ENCODE data around the gene HMCN2. TPM values are rescaled to one million over a fixed set of nuclear protein-coding genes. Genes with fewer than 3 reads are reported as not detected.
"Not testable (repeated sequence)": the region's sequence is repeated elsewhere in the genome, so short reads cannot be mapped to it uniquely, and the experiment has no call there.

HMCN2 gene
- total RNA-seq, 2 experiments from 2014 or later, result not detected

DNA sequence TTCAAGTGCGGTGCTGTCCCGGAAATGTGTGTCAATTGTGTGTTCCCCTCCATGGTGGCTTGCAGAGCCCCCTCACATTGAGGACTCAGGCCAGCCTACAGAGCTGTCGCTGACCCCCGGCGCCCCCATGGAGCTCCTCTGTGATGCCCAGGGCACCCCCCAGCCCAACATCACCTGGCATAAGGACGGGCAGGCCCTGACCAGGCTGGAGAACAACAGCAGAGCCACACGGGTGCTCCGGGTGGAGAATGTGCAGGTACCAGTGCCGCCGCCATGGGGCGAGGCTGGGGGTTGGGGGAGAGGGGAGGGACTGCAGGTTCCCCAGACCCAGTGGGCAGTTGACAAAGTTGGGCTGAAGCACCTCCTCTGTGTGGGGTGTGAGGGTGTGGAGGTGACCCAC is 128.8 kb downstream of the HMCN2 start:
- ChIA-PET CTCF (no interaction called here), POLR2A (no interaction called here)
- Mint-ChIP-seq H3K9me3 (ENCODE audit: insufficient read depth) (no peaks in the 10 kb centered on the region), H3K36me3 (ENCODE audit: low read depth) (no peaks in the 10 kb centered on the region), H3K4me1 (ENCODE audit: low read depth) (no peaks in the 10 kb centered on the region), H3K27me3 (ENCODE audit: low read depth) (no peaks in the 10 kb centered on the region), H3K4me3 (no peak overlapping the region), H3K27ac (no peak overlapping the region)
- ATAC-seq (no peak), DNase-seq (no peak)

DNA sequence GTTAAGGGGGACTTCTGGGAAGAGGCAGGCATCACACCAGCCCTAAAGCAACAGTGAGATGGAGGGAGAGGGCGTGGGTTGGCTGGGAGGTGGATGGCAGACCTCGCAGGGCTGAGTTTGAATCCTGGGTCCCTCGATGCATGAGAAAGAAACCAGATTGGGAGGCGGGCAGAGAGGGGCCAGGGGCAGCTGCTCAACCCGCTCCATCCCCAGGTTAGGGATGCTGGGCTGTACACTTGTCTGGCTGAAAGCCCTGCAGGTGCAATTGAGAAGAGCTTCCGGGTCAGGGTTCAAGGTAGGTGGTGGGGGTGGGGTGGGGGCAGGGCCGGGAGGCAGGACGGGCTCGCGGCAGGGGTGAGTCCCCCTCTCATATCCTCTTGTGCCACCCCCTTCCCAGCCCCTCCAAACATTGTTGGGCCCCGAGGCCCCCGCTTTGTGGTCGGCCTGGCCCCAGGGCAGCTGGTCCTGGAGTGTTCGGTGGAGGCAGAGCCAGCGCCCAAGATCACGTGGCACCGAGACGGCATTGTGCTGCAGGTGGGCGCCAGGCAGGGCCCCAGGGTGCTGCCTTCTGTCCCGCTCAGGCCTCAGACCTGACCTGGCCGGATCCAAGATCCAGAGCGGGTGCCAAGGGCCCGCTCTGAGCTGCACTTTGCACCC is 129.4 kb downstream of the HMCN2 start:
- ChIA-PET POLR2A (no interaction called here), CTCF (no interaction called here)

DNA sequence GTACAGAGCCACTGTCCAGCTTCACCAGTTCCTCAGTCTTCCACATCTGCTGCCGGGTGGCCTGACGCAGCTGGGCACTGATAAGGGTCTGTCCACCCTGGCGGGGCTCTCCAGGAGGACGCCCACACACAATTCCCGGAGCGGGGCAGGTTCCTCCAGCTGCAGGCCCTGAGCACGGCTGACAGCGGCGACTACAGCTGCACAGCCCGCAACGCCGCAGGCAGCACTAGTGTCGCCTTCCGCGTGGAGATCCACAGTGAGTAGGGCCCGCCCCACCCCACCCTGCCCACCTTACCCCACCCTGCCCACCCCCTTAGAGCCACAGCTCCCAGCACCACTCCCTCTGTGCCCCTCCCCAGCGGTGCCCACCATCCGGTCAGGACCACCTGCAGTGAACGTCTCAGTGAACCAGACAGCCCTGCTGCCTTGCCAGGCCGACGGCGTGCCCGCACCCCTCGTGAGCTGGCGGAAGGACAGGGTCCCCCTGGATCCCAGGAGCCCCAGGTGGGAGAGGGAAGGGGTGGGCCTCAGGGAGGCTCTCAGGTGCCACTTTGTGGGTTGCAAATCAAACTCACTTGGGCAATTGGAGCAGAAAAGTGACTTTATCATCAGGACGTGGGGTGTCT is 130.4 kb downstream of the HMCN2 start:
- no peak overlapping the region for H3K4me3 Mint-ChIP-seq
- no peaks in the 10 kb centered on the region for H3K36me3 Mint-ChIP-seq (ENCODE audit: low read depth)
- H3K27ac Mint-ChIP-seq, result no peak overlapping the region
- no peak for DNase-seq
- H3K4me1 Mint-ChIP-seq (ENCODE audit: low read depth), result no peaks in the 10 kb centered on the region
- H3K27me3 Mint-ChIP-seq (ENCODE audit: low read depth), result no peaks in the 10 kb centered on the region
- no peak for ATAC-seq
- ChIA-PET POLR2A (no interaction called here), CTCF (no interaction called here)
- H3K9me3 Mint-ChIP-seq (ENCODE audit: insufficient read depth), result no peaks in the 10 kb centered on the region

More for the DNA sequence above, 129.4 kb downstream of the HMCN2 start:
- Mint-ChIP-seq H3K27ac (no peak overlapping the region), H3K27me3 (ENCODE audit: low read depth) (no peaks in the 10 kb centered on the region), H3K4me1 (ENCODE audit: low read depth) (no peaks in the 10 kb centered on the region), H3K4me3 (no peak overlapping the region), H3K9me3 (ENCODE audit: insufficient read depth) (no peaks in the 10 kb centered on the region), H3K36me3 (ENCODE audit: low read depth) (no peaks in the 10 kb centered on the region)
- no peak for ATAC-seq
- no peak for DNase-seq

DNA sequence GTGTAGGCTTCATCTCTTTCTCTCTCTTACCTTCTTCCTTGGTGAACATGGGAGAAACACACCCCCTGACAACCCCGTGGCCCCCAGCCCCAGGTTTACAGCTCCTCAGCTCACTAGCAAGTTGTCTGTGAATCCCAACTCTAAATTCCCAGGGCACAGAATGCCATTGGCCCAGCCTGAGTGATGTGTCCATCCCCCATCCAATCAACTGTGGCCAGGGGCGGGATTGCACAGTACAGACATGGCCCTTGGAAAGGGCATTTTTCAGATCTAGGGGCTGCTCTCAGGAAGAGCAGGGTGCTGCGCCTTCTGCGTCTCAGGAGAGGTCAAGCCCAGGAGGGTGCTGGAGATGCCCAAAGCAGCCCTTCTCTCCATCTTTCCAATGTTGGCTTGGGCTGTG is 131.0 kb downstream of the HMCN2 start:
- DNase-seq (no peak), ATAC-seq (no peak)
- Mint-ChIP-seq H3K4me3 (no peak overlapping the region), H3K36me3 (ENCODE audit: low read depth) (no peaks in the 10 kb centered on the region), H3K27ac (no peak overlapping the region), H3K9me3 (ENCODE audit: insufficient read depth) (no peaks in the 10 kb centered on the region), H3K4me1 (ENCODE audit: low read depth) (no peaks in the 10 kb centered on the region), H3K27me3 (ENCODE audit: low read depth) (no peaks in the 10 kb centered on the region)
- ChIA-PET POLR2A (no interaction called here), CTCF (no interaction called here)

DNA sequence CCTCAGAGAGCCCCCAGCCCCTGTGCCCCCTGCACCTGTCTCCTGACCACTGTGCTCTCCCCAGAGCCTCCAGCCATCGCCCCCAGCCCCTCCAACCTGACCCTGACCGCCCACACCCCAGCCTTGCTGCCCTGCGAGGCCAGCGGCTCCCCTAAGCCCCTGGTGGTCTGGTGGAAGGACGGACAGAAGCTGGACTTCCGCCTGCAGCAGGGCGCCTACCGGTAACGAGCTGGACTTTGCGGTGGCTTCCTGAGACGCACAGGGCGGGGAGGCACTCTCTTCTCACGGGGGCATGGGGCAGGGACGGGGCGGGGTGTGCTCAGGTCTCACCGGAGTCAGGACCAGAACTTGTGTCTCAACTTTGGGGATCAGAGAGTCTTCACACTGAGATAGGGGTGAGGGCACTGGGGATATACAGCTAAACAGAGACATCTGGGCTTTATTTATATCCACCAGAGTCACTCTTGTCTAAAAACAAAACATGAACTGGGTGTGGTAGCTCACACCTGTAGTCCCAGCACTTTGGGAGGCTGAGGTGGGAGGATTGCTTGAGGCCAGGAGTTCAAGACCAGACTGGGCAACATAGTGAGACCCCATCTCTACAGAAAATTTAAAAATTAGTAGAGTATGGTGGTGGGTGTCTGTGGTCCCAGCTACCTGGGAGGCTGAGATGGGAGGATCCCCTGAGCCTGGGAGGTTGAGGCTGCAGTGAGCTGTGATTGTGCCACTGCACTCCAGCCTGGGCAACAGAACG is 133.1 kb downstream of the HMCN2 start:
- ATAC-seq (no peak), DNase-seq (no peak)
- ChIA-PET POLR2A (no interaction called here), CTCF (no interaction called here)
- H3K27me3 Mint-ChIP-seq (ENCODE audit: low read depth), result no peaks in the 10 kb centered on the region
- H3K9me3 Mint-ChIP-seq (ENCODE audit: insufficient read depth), result no peaks in the 10 kb centered on the region
- no peak overlapping the region for H3K27ac Mint-ChIP-seq
- no peak overlapping the region for H3K4me3 Mint-ChIP-seq
- H3K36me3 Mint-ChIP-seq (ENCODE audit: low read depth), result no peaks in the 10 kb centered on the region
- H3K4me1 Mint-ChIP-seq (ENCODE audit: low read depth), result no peaks in the 10 kb centered on the region

DNA sequence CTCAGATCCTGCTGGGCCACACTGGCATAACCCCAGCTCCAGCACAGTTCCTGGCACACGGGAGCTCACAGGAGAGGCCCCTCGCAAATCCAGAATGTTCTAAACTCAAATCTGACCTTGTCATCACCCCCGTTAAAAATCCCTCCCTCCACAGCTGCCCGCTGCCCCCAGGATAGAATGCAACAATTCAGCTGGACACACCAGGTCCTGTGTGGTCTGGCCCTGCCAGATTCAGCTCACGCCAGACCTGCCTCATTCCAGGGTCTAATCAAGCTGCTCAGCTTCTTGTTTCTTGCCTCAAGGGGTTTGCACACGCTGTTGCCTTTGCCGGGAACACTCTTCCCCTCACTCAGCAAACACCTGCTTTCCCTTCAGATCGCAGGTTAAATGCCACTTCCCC is 134.2 kb downstream of the HMCN2 start:
- no peak for ATAC-seq
- Mint-ChIP-seq H3K4me1 (ENCODE audit: low read depth) (no peaks in the 10 kb centered on the region), H3K27me3 (ENCODE audit: low read depth) (no peaks in the 10 kb centered on the region), H3K4me3 (no peak overlapping the region), H3K9me3 (ENCODE audit: insufficient read depth) (no peaks in the 10 kb centered on the region), H3K27ac (no peak overlapping the region), H3K36me3 (ENCODE audit: low read depth) (no peaks in the 10 kb centered on the region)
- ChIA-PET CTCF (no interaction called here), POLR2A (no interaction called here)
- no peak for DNase-seq

DNA sequence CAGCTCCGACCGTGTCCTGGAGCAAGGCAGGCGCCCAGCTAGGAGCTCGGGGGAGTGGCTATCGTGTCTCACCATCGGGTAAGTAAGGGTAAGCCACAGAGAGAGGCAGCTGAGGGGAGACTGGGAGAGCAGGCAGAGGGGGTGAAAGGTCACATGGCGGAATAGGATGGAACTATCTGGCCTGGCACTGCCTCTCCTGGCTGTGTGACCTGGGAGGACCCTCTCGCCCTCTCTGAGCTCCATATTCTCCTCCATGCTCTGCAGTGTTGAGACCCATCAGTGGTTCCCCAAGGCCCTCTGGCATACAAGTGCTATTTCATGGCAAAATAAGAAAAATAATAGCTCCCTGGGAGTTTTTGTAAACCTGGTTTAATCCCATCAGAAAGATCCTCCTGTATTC is 135.3 kb downstream of the HMCN2 start:
- no peaks in the 10 kb centered on the region for H3K4me1 Mint-ChIP-seq (ENCODE audit: low read depth)
- ChIA-PET POLR2A (interaction anchor here (1.3 kb wide), 1 partner anchor 10 kb away, joined by 3 read pairs; no protein-coding TSS in a partner anchor), CTCF (no interaction called here)
- H3K9me3 Mint-ChIP-seq (ENCODE audit: insufficient read depth), result no peaks in the 10 kb centered on the region
- DNase-seq (no peak), ATAC-seq (no peak)
- H3K27me3 Mint-ChIP-seq (ENCODE audit: low read depth), result no peaks in the 10 kb centered on the region
- H3K27ac Mint-ChIP-seq, result no peak overlapping the region
- H3K36me3 Mint-ChIP-seq (ENCODE audit: low read depth), result no peaks in the 10 kb centered on the region
- no peak overlapping the region for H3K4me3 Mint-ChIP-seq

DNA sequence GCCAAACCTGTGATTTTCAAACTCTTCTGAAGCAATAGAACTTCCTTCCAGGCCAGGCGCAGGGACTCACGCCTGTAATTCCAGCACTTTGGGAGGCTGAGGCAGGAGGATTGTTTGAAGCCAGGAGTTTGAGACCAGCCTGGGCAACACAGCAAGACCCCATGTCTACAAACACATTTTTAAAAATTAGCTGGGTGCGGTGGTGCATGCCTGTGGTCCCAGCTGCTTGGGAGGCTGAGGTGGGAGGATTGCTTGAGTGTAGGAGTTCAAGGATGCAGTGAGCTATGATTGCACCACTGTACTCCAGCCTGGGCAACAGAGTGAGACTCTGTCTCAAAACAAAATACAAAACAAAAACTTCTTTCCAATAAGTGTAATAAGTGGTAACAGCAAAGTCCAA is 136.2 kb downstream of the HMCN2 start:
- H3K9me3 Mint-ChIP-seq (ENCODE audit: insufficient read depth); H3K27ac Mint-ChIP-seq; DNase-seq; H3K36me3 Mint-ChIP-seq (ENCODE audit: low read depth); H3K27me3 Mint-ChIP-seq (ENCODE audit: low read depth); H3K4me1 Mint-ChIP-seq (ENCODE audit: low read depth); ATAC-seq; CTCF ChIA-PET; H3K4me3 Mint-ChIP-seq: not testable (repeated sequence)
- POLR2A ChIA-PET, result interaction anchor here (1.3 kb wide), 1 partner anchor 9 kb away, joined by 3 read pairs; no protein-coding TSS in a partner anchor

DNA sequence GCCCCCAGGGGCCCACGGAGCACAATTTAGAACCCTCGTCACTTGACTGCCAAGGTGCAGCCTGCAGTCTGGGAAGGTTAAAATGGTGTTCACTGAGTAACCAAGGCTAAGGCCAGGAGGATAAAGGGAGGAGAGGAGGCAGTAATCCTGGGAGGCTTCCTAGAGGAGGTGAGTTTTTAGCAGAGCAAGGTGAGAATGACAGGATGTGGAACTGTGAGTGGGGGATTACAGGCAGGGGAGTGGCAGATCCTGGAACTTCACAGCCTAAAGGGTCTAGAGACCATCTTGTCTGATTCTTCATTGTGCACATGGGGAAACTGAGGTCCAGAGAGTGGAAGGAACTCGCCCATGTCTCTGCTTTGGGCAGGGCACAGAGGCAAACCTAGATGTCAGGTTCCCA is 136.7 kb downstream of the HMCN2 start:
- no peak overlapping the region for H3K27ac Mint-ChIP-seq
- ChIA-PET POLR2A (no interaction called here), CTCF (no interaction called here)
- ATAC-seq (no peak), DNase-seq (no peak)
- no peaks in the 10 kb centered on the region for H3K9me3 Mint-ChIP-seq (ENCODE audit: insufficient read depth)
- no peaks in the 10 kb centered on the region for H3K36me3 Mint-ChIP-seq (ENCODE audit: low read depth)
- H3K27me3 Mint-ChIP-seq (ENCODE audit: low read depth), result no peaks in the 10 kb centered on the region
- H3K4me1 Mint-ChIP-seq (ENCODE audit: low read depth), result no peaks in the 10 kb centered on the region
- no peak overlapping the region for H3K4me3 Mint-ChIP-seq

DNA sequence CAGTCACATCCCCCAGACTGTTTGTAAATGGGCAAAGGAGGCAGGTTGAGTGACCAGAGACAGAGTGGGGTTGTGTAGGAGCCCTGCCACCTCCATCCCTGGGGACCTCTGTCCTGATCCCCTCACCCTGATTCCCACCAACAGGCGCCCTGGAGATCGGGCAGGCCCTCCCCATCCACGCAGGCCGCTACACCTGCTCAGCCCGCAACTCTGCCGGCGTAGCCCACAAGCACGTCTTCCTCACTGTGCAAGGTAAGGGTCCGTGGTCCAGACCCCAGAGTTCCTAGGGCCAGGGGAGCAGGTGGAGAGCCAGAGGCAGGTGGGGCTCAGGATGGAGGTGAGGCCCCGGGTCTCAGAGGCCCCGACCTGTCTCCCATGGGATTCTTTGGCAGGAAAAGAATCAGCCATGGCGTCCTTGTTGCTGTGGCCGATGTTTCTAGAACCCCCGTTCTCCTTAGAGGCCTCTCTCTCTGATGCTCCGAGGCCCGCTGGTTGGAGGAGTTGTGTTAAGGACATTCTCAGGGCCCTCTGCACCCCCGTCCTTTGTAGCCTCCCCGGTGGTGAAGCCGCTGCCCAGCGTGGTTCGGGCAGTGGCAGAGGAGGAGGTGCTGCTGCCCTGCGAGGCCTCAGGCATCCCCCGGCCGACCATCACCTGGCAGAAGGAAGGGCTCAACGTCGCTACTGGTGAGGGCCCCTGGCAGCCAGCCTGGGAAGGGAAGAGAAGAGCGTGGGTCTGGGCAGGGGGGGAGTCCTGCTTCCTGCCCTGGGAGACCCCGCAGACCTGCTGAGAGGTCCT is 137.3 kb downstream of the HMCN2 start:
- POLR2A ChIA-PET, result no interaction called here
- CTCF ChIA-PET, result no interaction called here
- H3K4me1 Mint-ChIP-seq (ENCODE audit: low read depth), result no peaks in the 10 kb centered on the region
- ATAC-seq (no peak), DNase-seq (no peak)
- no peak overlapping the region for H3K27ac Mint-ChIP-seq
- no peaks in the 10 kb centered on the region for H3K9me3 Mint-ChIP-seq (ENCODE audit: insufficient read depth)
- H3K36me3 Mint-ChIP-seq (ENCODE audit: low read depth), result no peaks in the 10 kb centered on the region
- H3K27me3 Mint-ChIP-seq (ENCODE audit: low read depth), result no peaks in the 10 kb centered on the region
- no peak overlapping the region for H3K4me3 Mint-ChIP-seq

DNA sequence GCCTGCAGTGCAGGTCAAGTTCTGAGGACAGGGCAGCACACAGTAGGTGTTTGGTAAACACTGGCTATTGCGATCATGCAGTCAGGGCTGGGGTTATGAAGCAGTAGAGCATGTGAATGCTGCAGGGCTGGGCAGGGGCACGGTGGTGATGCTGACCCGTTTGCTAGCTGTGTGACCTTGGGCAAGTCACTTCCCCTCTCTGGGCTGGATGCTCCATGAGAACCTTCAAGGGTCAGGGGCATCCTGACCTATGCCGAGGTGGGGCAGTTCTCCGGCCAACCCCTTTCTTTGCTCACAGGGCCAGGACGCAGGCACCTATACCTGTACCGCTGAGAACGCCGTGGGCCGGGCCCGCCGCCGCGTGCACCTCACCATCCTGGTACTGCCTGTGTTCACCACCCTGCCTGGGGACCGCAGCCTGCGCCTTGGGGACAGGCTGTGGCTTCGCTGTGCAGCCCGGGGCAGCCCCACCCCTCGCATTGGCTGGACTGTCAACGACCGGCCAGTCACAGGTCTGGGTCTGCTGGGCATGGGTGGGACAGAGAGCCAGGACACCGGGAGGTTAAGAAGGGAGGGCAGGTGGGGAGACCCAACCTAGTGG is 140.2 kb downstream of the HMCN2 start:
- no peaks in the 10 kb centered on the region for H3K4me1 Mint-ChIP-seq (ENCODE audit: low read depth)
- H3K9me3 Mint-ChIP-seq (ENCODE audit: insufficient read depth), result no peaks in the 10 kb centered on the region
- ChIA-PET CTCF (no interaction called here), POLR2A (no interaction called here)
- H3K36me3 Mint-ChIP-seq (ENCODE audit: low read depth), result no peaks in the 10 kb centered on the region
- H3K27me3 Mint-ChIP-seq (ENCODE audit: low read depth), result no peaks in the 10 kb centered on the region
- no peak for ATAC-seq
- no peak overlapping the region for H3K4me3 Mint-ChIP-seq
- DNase-seq, result no peak
- no peak overlapping the region for H3K27ac Mint-ChIP-seq

Data from activated CD8-positive, alpha-beta T cell treated with anti-CD3 and anti-CD28 coated beads, Interleukin-2, amount 10 ng/mL, durations not matched to agents 7 days and 5 days (primary cell).